Islet of Langerhans (tissue), 1 donor: ENCODE results near the gene ARSI.
"Not testable (repeated sequence)": the region's sequence is repeated elsewhere in the genome, so short reads cannot be mapped to it uniquely, and the experiment has no call there.

ENCODE experiments used
- FAIRE-seq: peaks from one replicate; lab custom pipeline; 2011; peaks lifted over from hg19 to GRCh38; lab: Jason Lieb, UNC

Gene ARSI

GRCh38 chr5:150265870-150266383 lies 36.8 kb downstream of the ARSI start:
- FAIRE-seq, result no peak

- FAIRE-seq, result no peak
Observed at GRCh38 chr5:150264667-150265603, 37.8 kb downstream of the ARSI start.

DNA sequence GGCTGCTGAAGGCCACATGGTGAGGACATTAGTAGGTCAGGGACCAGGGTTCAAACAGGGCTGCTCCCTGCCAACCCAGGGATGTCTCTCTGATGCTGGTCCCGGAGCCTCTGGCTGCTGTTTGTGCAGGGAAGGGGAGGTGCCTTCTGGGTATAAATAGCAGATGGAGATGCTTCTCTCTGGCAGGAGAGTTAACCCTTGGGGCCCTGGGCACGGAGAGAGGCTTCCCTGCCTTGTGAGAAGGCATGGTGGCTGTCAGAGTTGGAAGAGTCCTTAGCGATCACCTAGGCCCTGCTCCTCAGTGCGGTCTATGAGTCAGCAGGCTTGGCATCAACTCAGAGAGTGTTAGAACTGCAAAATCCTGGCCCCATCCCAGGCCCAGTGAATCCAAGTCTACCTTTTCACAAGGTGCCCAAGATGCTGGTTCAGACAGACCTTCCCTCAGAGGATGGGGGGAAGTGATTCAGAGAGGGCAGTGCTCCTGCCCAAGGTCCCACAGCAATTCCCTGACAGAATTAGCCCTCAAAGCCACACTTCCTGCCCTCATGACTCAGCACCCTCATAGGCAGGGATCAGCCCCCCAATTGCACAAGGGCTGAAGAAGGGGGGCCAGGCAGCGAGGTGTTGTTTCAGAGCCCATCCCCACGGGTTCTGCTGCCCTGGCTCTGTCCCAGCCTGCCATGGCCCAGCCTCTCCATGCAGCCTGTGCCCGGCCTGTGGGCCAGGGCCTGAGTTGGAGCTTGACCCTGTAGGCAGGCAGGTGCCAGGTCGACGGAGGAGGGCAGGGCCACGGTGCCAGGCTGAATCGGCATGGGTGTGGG lies 38.7 kb downstream of the ARSI start:
- FAIRE-seq, result peak; percentile 47

DNA sequence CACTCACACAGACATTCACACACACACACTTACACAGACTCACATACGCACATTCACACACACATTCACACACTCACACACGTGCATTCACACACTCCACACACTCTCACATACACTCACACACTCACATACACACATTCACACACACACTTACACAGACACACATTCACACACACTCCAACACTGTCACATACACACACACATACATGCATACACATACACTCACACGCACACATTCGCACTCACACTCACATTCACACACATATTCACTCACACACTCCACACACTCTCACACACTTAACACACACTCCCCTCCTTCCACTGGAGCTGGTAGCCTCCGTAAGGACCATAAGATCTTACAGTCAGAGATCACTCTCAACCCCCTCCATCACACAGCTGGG lies 39.3 kb downstream of the ARSI start:
- FAIRE-seq, result no peak

DNA sequence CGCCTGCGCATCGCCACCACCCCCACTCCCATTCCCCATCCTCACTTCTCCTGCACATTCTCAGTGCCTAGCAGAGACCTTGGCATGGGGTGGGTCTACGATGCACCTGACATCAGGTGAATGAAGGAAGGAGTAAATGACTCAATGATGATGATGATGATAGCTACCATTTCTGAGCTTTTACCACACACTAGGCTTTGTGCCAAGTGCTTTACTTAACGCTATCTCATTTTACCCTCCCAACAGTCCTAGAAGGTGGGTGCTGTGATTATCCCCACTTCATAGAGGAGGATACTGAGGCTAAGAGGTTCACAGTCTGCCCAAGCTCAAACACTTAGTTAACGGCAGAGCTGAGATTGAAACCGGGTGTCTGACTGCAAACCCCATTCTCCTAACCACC lies 40.2 kb downstream of the ARSI start:
- no peak for FAIRE-seq

DNA sequence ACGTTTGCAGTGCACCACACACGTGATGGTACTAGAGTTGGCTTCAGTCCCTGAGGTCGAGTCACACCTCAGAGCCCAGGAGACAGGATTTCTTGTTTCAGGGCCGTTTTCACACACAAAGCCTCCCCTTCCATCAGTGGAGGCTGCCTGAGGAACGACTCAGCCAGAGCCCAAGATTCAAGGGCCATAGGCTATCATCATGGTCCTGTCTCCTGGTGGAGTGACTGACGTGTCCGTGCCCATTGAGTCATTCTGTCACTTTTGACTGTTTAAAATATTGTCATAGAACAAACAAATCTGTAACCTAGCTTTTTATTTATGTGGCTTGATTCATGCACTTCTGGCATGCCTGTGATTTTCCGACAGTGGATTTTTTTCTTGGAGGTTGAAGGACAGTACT lies 41.5 kb downstream of the ARSI start:
- no peak for FAIRE-seq

DNA sequence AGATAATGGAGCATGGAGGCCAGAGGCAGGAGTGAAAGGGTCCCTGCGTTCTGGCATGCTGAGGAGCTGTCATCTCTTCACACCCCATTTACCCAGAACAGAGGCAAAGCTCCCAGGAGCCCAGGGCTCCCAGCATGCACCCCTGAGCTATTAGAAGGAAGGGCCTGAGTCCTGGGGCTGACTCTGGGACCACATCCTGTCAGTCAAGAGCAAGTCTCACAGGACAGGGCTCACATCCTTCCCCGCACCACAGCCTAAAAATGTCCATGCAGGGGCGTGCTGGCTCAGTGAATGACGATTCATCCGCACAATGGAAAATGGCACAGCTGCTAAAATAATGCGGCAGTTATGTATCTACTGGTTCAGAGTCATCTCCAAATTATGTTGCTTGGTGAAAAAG lies 44.6 kb downstream of the ARSI start:
- FAIRE-seq, result no peak

DNA sequence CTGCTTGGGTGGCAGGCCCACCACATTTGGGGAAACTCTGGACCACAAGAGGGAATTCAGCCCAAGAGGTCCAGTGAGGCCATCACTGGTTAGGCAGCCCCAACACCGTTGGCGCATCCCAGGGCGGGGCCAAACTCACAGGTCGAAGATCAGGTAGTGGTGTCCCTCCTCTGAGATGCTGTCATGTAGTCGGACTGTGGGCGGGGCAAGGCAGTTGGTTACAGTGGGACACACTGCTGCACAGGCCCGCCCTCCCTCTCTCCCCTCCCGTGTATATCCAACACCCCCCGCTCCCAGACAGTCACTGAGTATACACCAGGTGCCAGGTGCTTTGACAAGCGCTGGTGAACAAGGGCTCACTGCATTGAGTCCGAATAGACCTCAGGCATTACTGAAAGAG lies 45.3 kb downstream of the ARSI start:
- no peak for FAIRE-seq

- FAIRE-seq, result no peak
Observed at GRCh38 chr5:150256410-150257064, 46.2 kb downstream of the ARSI start.

- FAIRE-seq, result no peak
Observed at GRCh38 chr5:150255659-150256409, 46.9 kb downstream of the ARSI start.

- no peak for FAIRE-seq
Observed at GRCh38 chr5:150254774-150255173, 47.9 kb downstream of the ARSI start.

DNA sequence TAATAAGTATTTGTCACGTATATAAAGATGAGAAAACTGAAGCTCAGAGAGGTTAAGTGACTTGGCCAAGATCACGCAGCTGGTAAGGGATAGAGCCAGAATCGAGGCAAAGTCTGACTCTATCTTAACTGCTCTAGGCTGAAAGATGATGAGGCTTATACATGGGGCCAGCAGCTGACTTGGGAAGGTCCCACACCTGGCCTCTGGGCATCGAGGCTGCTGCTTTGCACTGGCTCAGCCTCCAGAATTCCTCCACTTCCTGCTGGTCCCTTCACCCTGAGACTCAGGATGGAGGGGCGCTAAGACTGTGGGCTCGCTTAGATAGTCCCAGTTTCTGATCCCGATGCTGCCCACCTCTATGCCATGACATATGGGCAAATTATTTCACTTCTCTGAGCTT lies 48.3 kb downstream of the ARSI start:
- no peak for FAIRE-seq

DNA sequence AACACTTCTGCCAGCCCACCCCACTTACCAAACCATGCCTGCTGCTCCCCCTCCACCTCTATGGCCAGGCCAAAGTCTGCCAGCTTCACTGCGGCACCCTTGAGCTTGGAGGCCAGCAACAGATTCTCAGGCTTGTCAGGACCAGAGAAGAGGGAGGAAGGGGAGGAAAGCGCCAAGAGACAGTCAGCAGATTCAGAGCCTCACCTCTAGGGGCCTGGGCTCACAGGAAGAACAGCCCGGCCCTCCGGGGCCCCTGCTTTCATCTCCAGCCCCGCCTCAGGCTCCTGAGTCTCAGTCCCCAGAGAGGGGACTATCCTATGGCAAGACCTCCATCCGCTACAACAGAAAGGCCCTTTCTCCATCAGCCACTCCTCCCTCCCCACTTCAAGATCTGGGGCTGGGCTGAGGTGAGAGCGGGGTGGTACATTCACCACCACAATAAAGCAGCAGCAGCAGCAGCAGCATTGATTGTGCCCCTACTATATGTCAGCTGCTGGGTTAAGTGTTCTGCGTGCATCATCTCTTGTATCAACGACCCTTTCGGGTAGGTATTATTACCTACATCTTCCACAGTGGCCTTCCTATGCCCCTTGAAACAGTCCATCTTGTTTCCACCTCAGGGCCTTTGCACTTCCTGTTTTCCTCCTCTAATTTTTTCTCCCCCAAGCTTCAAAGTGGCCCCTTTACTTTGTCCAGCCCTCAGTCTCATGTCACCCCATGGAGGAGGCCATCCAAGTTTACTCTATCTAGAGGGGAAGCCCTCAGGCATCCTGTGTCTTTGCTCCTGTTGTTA lies 49.1 kb downstream of the ARSI start:
- FAIRE-seq, result no peak

- FAIRE-seq, result no peak
Observed at GRCh38 chr5:150252489-150252888, 50.2 kb downstream of the ARSI start.

- FAIRE-seq, result no peak
Observed at GRCh38 chr5:150251504-150251903, 51.2 kb downstream of the ARSI start.

GRCh38 chr5:150249744-150250143 lies 53.0 kb downstream of the ARSI start:
- FAIRE-seq, result no peak

GRCh38 chr5:150248946-150249345 lies 53.8 kb downstream of the ARSI start:
- FAIRE-seq, result no peak

GRCh38 chr5:150248493-150248892 lies 54.2 kb downstream of the ARSI start:
- not testable (repeated sequence) for FAIRE-seq

- FAIRE-seq, result no peak
Observed at GRCh38 chr5:150247726-150248125, 55.0 kb downstream of the ARSI start.

DNA sequence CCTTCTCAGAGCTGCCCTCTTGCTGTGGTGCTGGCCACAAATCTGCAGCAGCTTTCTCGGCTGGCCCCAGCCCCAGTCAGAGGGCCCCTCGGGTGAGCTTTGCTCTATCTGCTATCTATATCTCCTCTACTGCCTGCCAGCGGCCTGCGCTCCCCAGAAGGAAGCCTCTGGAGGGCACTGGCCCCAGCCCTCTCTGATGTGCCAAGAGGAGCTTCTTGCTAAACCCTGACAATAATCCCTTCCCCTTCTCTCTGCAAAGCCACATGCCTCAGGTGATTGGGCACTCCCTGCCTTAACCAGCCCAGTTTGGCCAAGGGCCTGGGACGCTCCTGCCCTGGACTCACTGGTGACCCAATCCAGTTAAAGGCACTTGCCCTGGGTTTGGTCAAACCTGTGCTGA lies 55.9 kb downstream of the ARSI start:
- no peak for FAIRE-seq

DNA sequence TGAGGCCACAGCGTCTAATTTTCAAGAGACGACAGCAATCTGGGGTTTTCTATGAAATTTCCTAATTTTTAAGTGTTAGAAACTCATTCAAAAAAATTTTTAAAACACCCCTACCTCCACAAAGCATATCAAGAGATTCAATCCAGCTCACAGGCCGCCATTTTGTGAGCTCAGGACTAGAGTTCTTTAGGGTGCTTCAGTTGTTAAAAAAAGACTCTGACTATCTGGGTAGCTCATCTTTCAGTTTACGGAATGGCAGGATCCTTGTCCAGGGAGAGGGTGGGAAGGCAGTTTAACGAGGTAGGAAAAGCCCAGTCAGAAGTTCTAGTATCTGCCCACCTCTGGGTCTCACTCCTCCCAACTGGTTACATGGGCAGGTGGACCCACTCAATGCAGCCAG lies 56.3 kb downstream of the ARSI start:
- FAIRE-seq, result no peak
